ENCODE measurements around the gene PDCL3. TPM values are rescaled to one million over a fixed set of nuclear protein-coding genes. Genes with fewer than 3 reads are reported as not detected.

The PDCL3 gene
- total and polyA plus RNA-seq, 11 donors, result 10.3 to 40.2 (median 24.3) TPM

DNA sequence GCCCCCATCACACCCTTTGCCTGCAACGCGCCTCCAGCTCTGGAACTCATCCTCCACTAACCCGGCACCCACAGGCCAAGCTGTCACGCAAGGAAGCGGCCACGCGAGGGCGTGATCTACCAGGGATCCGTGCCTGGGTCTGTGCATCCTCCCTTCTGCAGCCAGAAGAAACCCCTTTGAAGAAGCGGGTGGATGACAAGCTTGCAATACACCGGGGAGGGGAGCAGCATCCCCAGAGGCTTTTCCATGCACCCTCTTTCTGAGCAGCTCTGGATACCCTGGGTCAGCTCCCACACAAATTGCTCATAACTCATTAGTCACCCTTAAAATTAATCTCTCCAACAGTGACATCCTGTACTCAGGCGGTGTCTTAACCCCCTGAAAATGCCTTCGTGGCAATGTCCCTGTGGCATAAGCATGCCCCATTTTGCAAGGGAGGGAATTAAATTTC is 47.6 kb downstream of the PDCL3 start:
- TF ChIP-seq POLR2A (IDR thresholded peaks at IDR 0.05), result no peak
- TF ChIP-seq, protein P1, sequence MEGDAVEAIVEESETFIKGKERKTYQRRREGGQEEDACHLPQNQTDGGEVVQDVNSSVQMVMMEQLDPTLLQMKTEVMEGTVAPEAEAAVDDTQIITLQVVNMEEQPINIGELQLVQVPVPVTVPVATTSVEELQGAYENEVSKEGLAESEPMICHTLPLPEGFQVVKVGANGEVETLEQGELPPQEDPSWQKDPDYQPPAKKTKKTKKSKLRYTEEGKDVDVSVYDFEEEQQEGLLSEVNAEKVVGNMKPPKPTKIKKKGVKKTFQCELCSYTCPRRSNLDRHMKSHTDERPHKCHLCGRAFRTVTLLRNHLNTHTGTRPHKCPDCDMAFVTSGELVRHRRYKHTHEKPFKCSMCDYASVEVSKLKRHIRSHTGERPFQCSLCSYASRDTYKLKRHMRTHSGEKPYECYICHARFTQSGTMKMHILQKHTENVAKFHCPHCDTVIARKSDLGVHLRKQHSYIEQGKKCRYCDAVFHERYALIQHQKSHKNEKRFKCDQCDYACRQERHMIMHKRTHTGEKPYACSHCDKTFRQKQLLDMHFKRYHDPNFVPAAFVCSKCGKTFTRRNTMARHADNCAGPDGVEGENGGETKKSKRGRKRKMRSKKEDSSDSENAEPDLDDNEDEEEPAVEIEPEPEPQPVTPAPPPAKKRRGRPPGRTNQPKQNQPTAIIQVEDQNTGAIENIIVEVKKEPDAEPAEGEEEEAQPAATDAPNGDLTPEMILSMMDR (IDR thresholded peaks at IDR 0.05), result peak; percentile 43 to 73 (median 56)
- Histone ChIP-seq H3K27ac (no peak overlapping the region), H3K4me3 (no peak overlapping the region), H3K36me3 (no peaks in the 10 kb centered on the region), H3K27me3 (no peaks in the 10 kb centered on the region), H3K9me3 (no peaks in the 10 kb centered on the region), H3K4me1 (peaks cover 0 to 2% (median 0%) of the 10 kb centered on the region in 12 donors)
- DNase-seq (peak; percentile 55 to 83 (median 65)), ATAC-seq (peak; percentile 28 to 85 (median 78))
- 12 to 28% (median 22%) methylated on average over 13 of the region's 13 CpGs for WGBS, 4 donors
- intact Hi-C loops (cut with DNase I), result loop anchor here in 7 of 10 donors (2.0 to 10.0 kb wide), 7 partner anchors 112 to 374 kb away; partner anchors contain the start of gene NPAS2 (in 1 of the 7)

DNA sequence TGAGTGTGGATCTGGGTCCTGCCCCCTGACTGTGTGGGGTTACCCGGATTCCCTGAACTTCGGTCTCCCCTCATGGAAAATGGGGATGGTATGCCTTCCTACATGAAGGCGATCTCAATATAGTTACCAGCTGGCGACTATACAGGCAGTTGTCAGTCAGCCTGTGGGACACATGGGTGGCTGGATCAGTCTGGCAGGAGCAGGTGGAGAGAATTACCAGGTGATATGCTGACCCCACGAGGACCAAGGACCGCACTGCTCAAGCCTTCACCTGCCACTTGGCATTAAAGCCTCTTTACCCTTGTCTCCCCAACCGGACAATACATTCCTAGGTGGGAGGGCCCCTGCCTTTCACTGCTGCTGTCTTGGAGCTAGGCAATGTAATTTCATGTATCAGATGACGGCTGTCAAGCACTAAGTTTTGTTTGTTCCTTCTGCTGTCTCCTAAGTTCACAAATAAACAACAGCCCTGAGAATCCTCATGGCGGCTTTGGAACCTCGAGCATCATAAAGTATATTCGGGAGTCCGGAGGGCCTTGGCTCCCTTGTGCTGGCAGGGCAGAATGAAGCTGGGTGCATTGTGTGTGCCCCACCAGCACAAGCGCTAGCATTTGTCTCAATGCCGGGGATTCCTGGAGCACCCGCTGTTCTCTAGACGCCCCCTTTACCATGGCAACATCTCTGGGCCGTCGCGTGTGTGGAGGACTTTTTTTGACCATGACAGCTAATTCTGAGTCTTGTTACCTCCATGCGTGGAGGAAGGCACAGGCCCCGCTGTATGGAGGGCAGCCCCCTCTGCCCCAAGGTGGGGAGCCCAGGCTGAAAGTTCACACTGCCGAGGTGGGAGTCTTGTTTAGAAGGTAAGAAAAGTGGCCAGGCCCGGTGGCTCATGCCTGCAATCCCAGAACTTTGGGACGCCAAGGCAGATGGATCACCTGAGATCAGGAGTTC is 48.6 kb downstream of the PDCL3 start:
- Histone ChIP-seq H3K4me3 (no peak overlapping the region), H3K27me3 (no peaks in the 10 kb centered on the region), H3K9me3 (no peaks in the 10 kb centered on the region), H3K36me3 (no peaks in the 10 kb centered on the region), H3K4me1 (peaks cover 0 to 4% (median 0%) of the 10 kb centered on the region in 12 donors), H3K27ac (no peak overlapping the region)
- intact Hi-C loops (cut with DNase I), result loop anchor here in 7 of 10 donors (1.0 to 10.0 kb wide), 8 partner anchors 111 to 374 kb away; partner anchors contain the start of gene NPAS2 (in 1 of the 7)
- ATAC-seq (no peak), DNase-seq (no peak)
- TF ChIP-seq POLR2A (IDR thresholded peaks at IDR 0.05), result no peak
- TF ChIP-seq, protein P1 (IDR thresholded peaks at IDR 0.05), result no peak
- 90 to 95% (median 92%) methylated on average over 24 of the region's 24 CpGs for WGBS, 4 donors

DNA sequence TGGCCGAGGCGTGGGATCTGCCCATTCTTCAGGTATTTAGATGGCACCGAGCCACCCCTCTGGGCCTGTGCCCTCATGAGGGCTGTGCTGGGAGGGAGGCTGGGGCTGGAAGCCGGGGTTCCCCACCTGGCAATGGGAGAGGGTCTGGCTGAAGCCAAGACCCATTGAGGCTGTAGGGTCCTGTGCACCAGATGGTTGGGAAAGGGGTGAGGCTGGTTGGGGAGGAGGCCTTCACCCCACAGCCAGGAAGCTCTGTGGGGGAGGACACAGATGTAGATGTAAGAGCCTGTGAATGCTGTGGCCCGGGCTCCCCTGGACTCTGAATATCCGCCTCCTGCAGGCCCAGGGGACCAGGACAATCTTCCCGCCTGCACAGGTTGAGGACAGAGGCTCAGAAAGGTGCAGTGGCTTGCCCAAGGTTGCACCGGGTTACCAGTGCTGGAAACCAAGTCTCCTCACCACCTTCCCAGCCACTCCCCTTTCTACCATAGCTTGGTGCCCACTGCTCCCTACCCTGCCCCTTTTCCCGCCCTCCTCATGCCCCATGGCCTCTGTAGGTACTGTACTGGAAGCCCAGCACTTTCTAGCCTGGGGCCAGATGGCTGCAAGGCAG is 49.7 kb downstream of the PDCL3 start:
- no peaks in the 10 kb centered on the region for H3K9me3 ChIP-seq
- no peaks in the 10 kb centered on the region for H3K27me3 ChIP-seq
- WGBS, 4 donors, result 93 to 97% (median 95%) methylated on average over 9 of the region's 9 CpGs
- no peak overlapping the region for H3K4me3 ChIP-seq
- DNase-seq, result no peak
- no peak overlapping the region for H3K27ac ChIP-seq
- no peak for ATAC-seq
- intact Hi-C loops (cut with DNase I), result loop anchor here in 5 of 10 donors (5.0 to 10.0 kb wide), 5 partner anchors 110 to 210 kb away; partner anchors contain the start of gene NPAS2 (in 1 of the 5)
- TF ChIP-seq POLR2A (IDR thresholded peaks at IDR 0.05), result no peak
- TF ChIP-seq, protein P1 (IDR thresholded peaks at IDR 0.05), result no peak
- H3K4me1 ChIP-seq, result peaks cover 0 to 4% (median 0%) of the 10 kb centered on the region in 12 donors
- H3K36me3 ChIP-seq, result no peaks in the 10 kb centered on the region

Data from heart left ventricle (tissue), 16 donors.